CD14-positive monocyte (primary cell): ENCODE results near the gene DAPK1. TPM values are rescaled to one million over a fixed set of nuclear protein-coding genes. Genes with fewer than 3 reads are reported as not detected.
A peak's percentile ranks its signal among the peaks of the same experiment; 100 is the strongest.

Source experiments
- DNase-seq, 3 donors: peaks; one replicate each; pipeline ENCODE4 v3.0.0-alpha.2; 2011 to 2022
- H2AFZ ChIP-seq: 2 replicates; pipeline ENCODE4 v1.6.0; 2012; ENCODE audit warnings: mild to moderate bottlenecking, low read depth, low read length, inconsistent platforms; ENCODE audit not compliant: insufficient read depth, poor library complexity, severe bottlenecking
- H3K27ac ChIP-seq, 2 donors: 1 replicate in 1 of 2; 2 replicates in 1 of 2; pipeline ENCODE4 v1.5.1; 2012 to 2013; ENCODE audit warnings: low read length in 2 of 2, control low read depth in 1 of 2, inconsistent platforms in 1 of 2, low read depth in 1 of 2, mild to moderate bottlenecking in 1 of 2
- H3K27me3 ChIP-seq, 2 donors: one replicate each; pipeline versions ENCODE4 v1.6.0 to v1.6.1; 2011 to 2013; ENCODE audit warnings: low read length in 2 of 2; ENCODE audit not compliant: control insufficient read depth in 2 of 2, insufficient read depth in 2 of 2
- H3K36me3 ChIP-seq, 2 donors: replicated peaks in 1 of 2; 1 replicate in 1 of 2; 2 replicates in 1 of 2; pipeline versions ENCODE4 v1.5.1 to v1.6.1; 2012 to 2013; ENCODE audit warnings: low read length in 2 of 2, control low read depth in 1 of 2, inconsistent platforms in 1 of 2, mild to moderate bottlenecking in 1 of 2; ENCODE audit not compliant: insufficient read depth in 2 of 2, control insufficient read depth in 1 of 2
- H3K4me1 ChIP-seq, 2 donors: 1 replicate in 1 of 2; 2 replicates in 1 of 2; pipeline versions ENCODE4 v1.5.1 to v1.6.1; 2012 to 2013; ENCODE audit warnings: low read length in 2 of 2, control low read depth in 1 of 2, inconsistent platforms in 1 of 2, mild to moderate bottlenecking in 1 of 2, moderate library complexity in 1 of 2; ENCODE audit not compliant: insufficient read depth in 2 of 2, control insufficient read depth in 1 of 2
- H3K4me2 ChIP-seq: replicated peaks from 2 replicates; pipeline ENCODE3; 2012; ENCODE audit warnings: low read length, moderate library complexity, mild to moderate bottlenecking; ENCODE audit not compliant: poor library complexity, severe bottlenecking; ENCODE audit errors: extremely low read depth
- H3K4me3 ChIP-seq, 3 experiments: fragments of 200-600 bp in 1 of 3; sonication (generic) in 1 of 3; replicated peaks in 1 of 3; 1 replicate in 2 of 3; 2 replicates in 1 of 3; pipeline ENCODE4 v1.5.1; 2011 to 2013; ENCODE audit warnings: low read length in 3 of 3, mild to moderate bottlenecking in 3 of 3, control low read depth in 2 of 3, low read depth in 2 of 3, inconsistent platforms in 1 of 3, moderate library complexity in 1 of 3
- H3K79me2 ChIP-seq: 2 replicates; pipeline ENCODE4 v1.6.0; 2012; ENCODE audit warnings: mild to moderate bottlenecking, control low read depth, inconsistent platforms, low read length, moderate library complexity; ENCODE audit not compliant: insufficient read depth
- H3K9ac ChIP-seq: 2 replicates; pipeline ENCODE4 v1.6.0; 2017; ENCODE audit warnings: low read length, mild to moderate bottlenecking; ENCODE audit not compliant: insufficient read depth, poor library complexity, severe bottlenecking
- H3K9me3 ChIP-seq, 2 donors: replicated peaks in 1 of 2; 1 replicate in 1 of 2; 2 replicates in 1 of 2; pipeline versions ENCODE4 v1.5.1 to v1.6.1; 2012 to 2013; ENCODE audit warnings: low read length in 2 of 2, control low read depth in 1 of 2; ENCODE audit not compliant: control insufficient read depth in 1 of 2, insufficient read depth in 1 of 2
- H4K20me1 ChIP-seq: 2 replicates; pipeline ENCODE4 v1.6.0; 2012; ENCODE audit warnings: mild to moderate bottlenecking, low read length, control low read depth, moderate library complexity; ENCODE audit not compliant: insufficient read depth
- H3K27ac Mint-ChIP-seq, 7 donors: one replicate each; pipeline ENCODE4 v1.8.0; 2020; ENCODE audit warnings: mild to moderate bottlenecking in 7 of 7, mixed read lengths in 7 of 7, moderate library complexity in 6 of 7, inconsistent platforms in 2 of 7
- H3K27me3 Mint-ChIP-seq, 3 donors: one replicate each; pipeline ENCODE4 v1.8.0; 2021 to 2022; ENCODE audit warnings: low read depth in 3 of 3, mild to moderate bottlenecking in 3 of 3, mixed read lengths in 3 of 3, moderate library complexity in 3 of 3, inconsistent platforms in 1 of 3
- H3K36me3 Mint-ChIP-seq, 2 donors: one replicate each; pipeline ENCODE4 v1.8.0; 2020; ENCODE audit warnings: mixed read lengths in 2 of 2, inconsistent platforms in 1 of 2, mild to moderate bottlenecking in 1 of 2
- H3K4me1 Mint-ChIP-seq: one replicate; pipeline ENCODE4 v1.8.0; 2020; ENCODE audit warnings: mild to moderate bottlenecking, mixed read lengths
- H3K4me3 Mint-ChIP-seq, 2 donors: one replicate each; pipeline ENCODE4 v1.8.0; 2020; ENCODE audit warnings: mild to moderate bottlenecking in 2 of 2, mixed read lengths in 2 of 2, moderate library complexity in 1 of 2
- H3K9me3 Mint-ChIP-seq, 7 donors: one replicate each; pipeline ENCODE4 v1.8.0; 2020 to 2022; ENCODE audit warnings: mixed read lengths in 7 of 7, mild to moderate bottlenecking in 6 of 7, moderate library complexity in 6 of 7, inconsistent platforms in 2 of 7
- WGBS: methylation state at CpG from one replicate; pipeline ENCODE4 v1.1.5; 2013; ENCODE audit warnings: missing lambda C conversion rate; ENCODE audit not compliant: insufficient coverage; 5-methylcytosine and 5-hydroxymethylcytosine counted together
- intact Hi-C, 2 donors: fragments of 100-400 bp; cut with micrococcal nuclease; formaldehyde crosslinking; loops; one replicate each; pipeline versions ENCODE4 v1.15.0 to v1.15.1; 2023
- polyA plus RNA-seq, 3 donors: library from polyadenylated mRNA; depleted of rRNA in 1 of 3; unstranded in 2 of 3; stranded (reverse) in 1 of 3; fragments of 300-500 nt in 2 of 3; fragments of >200 nt in 1 of 3; fragmentation: Illumina TruSeq in 2 of 3; gene quantifications; 1 replicate in 2 of 3; 2 replicates in 1 of 3; pipeline ENCODE4 v1.2.3, GENCODE V29; 2012 to 2021
- TF ChIP-seq, protein P1 (sequence below): fragments of 200-600 bp; IDR thresholded peaks from one replicate; pipeline ENCODE4 v1.8.0; 2022; ENCODE audit warnings: antibody characterized with exemption, mild to moderate bottlenecking

The DAPK1 gene
- polyA plus RNA-seq, 3 donors = 24.1 to 102 (median 44.4) TPM

DNA sequence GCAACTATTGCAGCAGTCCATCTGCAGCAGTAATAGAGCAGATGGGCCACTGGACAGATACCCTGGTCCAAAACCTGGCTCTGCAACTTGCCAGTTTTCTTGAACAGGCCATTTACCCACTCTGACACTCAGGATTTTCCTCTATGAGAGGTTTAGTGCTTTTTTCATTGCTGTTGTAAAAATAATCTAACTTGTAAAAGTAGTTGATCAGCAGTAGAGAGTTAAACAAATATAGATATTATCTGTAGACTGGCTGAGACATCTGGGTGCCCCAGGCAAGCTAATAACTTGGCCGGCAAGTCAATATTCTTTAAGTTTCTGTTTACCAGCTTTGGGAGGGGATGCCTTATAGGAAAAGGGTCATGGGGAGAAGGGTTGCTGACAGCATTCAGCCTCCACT, 4.1 kb downstream of the DAPK1 start:
- Mint-ChIP-seq H3K27ac (peak overlapping the region; percentile 92 to 97 (median 94)), H3K9me3 (peaks cover 0 to 3% (median 0%) of the 10 kb centered on the region in 7 donors), H3K36me3 (peaks cover 51 to 53% of the 10 kb centered on the region in 2 donors), H3K4me3 (peak overlapping the region; percentile 60 to 76), H3K4me1 (peaks cover 68% of the 10 kb centered on the region), H3K27me3 (peaks cover 2 to 3% (median 3%) of the 10 kb centered on the region in 3 donors)
- H3K4me3 ChIP-seq = peak overlapping the region in 1 of 3 experiments; percentile 51
- H3K4me1 ChIP-seq = peaks cover 59 to 64% of the 10 kb centered on the region in 2 donors
- peak overlapping the region; percentile 77 to 93 for H3K27ac ChIP-seq
- peaks cover 12 to 22% of the 10 kb centered on the region in 2 donors for H3K36me3 ChIP-seq
- peaks cover 44% of the 10 kb centered on the region for H4K20me1 ChIP-seq
- peaks cover 76% of the 10 kb centered on the region for H3K79me2 ChIP-seq
- H2AFZ ChIP-seq = no peak overlapping the region
- no peaks in the 10 kb centered on the region for H3K9me3 ChIP-seq
- intact Hi-C loops = loop anchor here (2.0 to 10.0 kb wide), 4 partner anchors 15 to 293 kb away; no protein-coding TSS in a partner anchor
- no CpG with 5 or more reads among the region's 1 CpG for whole genome bisulfite sequencing
- DNase-seq = no peak
- TF ChIP-seq, protein P1, sequence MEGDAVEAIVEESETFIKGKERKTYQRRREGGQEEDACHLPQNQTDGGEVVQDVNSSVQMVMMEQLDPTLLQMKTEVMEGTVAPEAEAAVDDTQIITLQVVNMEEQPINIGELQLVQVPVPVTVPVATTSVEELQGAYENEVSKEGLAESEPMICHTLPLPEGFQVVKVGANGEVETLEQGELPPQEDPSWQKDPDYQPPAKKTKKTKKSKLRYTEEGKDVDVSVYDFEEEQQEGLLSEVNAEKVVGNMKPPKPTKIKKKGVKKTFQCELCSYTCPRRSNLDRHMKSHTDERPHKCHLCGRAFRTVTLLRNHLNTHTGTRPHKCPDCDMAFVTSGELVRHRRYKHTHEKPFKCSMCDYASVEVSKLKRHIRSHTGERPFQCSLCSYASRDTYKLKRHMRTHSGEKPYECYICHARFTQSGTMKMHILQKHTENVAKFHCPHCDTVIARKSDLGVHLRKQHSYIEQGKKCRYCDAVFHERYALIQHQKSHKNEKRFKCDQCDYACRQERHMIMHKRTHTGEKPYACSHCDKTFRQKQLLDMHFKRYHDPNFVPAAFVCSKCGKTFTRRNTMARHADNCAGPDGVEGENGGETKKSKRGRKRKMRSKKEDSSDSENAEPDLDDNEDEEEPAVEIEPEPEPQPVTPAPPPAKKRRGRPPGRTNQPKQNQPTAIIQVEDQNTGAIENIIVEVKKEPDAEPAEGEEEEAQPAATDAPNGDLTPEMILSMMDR = no peak
- peak overlapping the region; percentile 72 for H3K4me2 ChIP-seq
- H3K27me3 ChIP-seq = no peaks in the 10 kb centered on the region
- H3K9ac ChIP-seq = peak overlapping the region; percentile 41

DNA sequence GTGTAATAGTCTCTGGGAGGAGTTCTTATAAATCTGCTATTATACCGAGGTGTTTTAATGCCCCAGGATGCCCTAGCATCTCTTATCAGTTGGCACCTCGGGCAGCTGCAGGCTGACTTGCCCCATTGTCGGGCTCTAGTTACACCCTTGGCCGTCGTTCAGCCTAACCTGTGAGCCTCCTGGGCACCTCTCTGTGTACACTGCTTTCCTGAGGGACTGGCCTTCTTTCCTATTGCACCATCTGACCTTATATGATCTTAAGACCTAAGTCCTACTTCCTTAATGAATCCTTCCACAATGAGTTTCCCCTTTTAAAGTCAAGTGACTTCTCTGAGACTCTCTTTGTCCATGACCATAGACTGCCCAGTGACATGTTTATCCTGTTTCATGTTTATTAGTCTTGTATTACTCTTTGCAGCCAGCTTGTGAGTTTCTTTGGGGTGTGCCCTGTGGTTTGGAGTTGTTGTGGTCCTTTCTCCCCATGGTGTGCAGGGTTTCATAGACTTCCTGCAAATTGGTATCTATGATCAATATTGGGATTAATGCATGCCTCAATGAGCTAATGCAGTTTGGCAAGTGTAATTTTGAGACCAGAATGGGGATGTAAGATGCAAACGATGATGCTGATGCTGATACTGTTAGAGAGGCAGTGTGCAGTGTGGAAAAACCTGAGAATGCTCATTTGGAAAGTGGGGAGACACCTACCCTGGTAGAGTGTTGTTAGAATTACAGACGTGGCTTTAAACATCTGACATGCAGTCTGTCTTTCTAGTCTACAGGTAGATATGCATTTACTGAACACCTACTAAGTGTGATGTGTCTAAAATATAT, 4.9 kb downstream of the DAPK1 start:
- H3K79me2 ChIP-seq = peaks cover 80% of the 10 kb centered on the region
- H3K9me3 ChIP-seq = no peaks in the 10 kb centered on the region
- no peaks in the 10 kb centered on the region for H3K27me3 ChIP-seq
- TF ChIP-seq, protein P1 = no peak
- peaks cover 50% of the 10 kb centered on the region for H4K20me1 ChIP-seq
- H3K4me1 ChIP-seq = peaks cover 53 to 57% of the 10 kb centered on the region in 2 donors
- H3K4me3 Mint-ChIP-seq = peak overlapping the region; percentile 60 to 78
- 2% methylated on average over 6 of the region's 7 CpGs for WGBS
- peaks cover 0 to 2% (median 0%) of the 10 kb centered on the region in 3 donors for H3K27me3 Mint-ChIP-seq
- peak overlapping the region in 2 of 3 experiments; percentile 13 to 51 for H3K4me3 ChIP-seq
- no peak overlapping the region for H2AFZ ChIP-seq
- DNase-seq = peak; percentile 85 to 94 (median 90)
- peaks cover 17 to 30% of the 10 kb centered on the region in 2 donors for H3K36me3 ChIP-seq
- H3K4me1 Mint-ChIP-seq = peaks cover 63% of the 10 kb centered on the region
- intact Hi-C loops = loop anchor here (2.0 to 10.0 kb wide), 4 partner anchors 14 to 292 kb away; no protein-coding TSS in a partner anchor
- H3K27ac Mint-ChIP-seq = peak overlapping the region; percentile 92 to 97 (median 94)
- peak overlapping the region; percentile 41 for H3K9ac ChIP-seq
- peaks cover 59 to 61% of the 10 kb centered on the region in 2 donors for H3K36me3 Mint-ChIP-seq
- H3K9me3 Mint-ChIP-seq = peaks cover 0 to 3% (median 0%) of the 10 kb centered on the region in 7 donors
- peak overlapping the region; percentile 72 for H3K4me2 ChIP-seq
- H3K27ac ChIP-seq = peak overlapping the region; percentile 77 to 93
